Measurements from ENCODE around the gene SLAMF9.
A peak's percentile ranks its signal among the peaks of the same experiment; 100 is the strongest.

Gene SLAMF9

GRCh38 chr1:159945483-159946241 lies 8.4 kb downstream of the SLAMF9 start, which contains the start of gene IGSF9:
IGSF9 (minus strand) TSS chr1:159945613; CDS start chr1:159943454, 2,159 bp downstream.
- peak; percentile 91 for DNase-seq

- DNase-seq, result no peak
Observed at GRCh38 chr1:159944623-159945455, 9.2 kb downstream of the SLAMF9 start.

- no peak for DNase-seq
Observed at GRCh38 chr1:159943908-159944622, 10.0 kb downstream of the SLAMF9 start.

GRCh38 chr1:159943278-159943640 lies 10.8 kb downstream of the SLAMF9 start:
- DNase-seq, result no peak

- no peak for DNase-seq
Observed at GRCh38 chr1:159942632-159943277, 11.3 kb downstream of the SLAMF9 start.

- no peak for DNase-seq
Observed at GRCh38 chr1:159941591-159942560, 12.2 kb downstream of the SLAMF9 start.

GRCh38 chr1:159941141-159941540 lies 12.9 kb downstream of the SLAMF9 start:
- no peak for DNase-seq

GRCh38 chr1:159940006-159940620 lies 13.9 kb downstream of the SLAMF9 start:
- no peak for DNase-seq

GRCh38 chr1:159939678-159940002 lies 14.4 kb downstream of the SLAMF9 start:
- DNase-seq, result no peak

- no peak for DNase-seq
Observed at GRCh38 chr1:159938905-159939677, 14.9 kb downstream of the SLAMF9 start.

GRCh38 chr1:159938211-159938852 lies 15.7 kb downstream of the SLAMF9 start:
- DNase-seq, result no peak

GRCh38 chr1:159937054-159937750 lies 16.8 kb downstream of the SLAMF9 start:
- DNase-seq, result no peak

GRCh38 chr1:159936273-159936904 lies 17.6 kb downstream of the SLAMF9 start:
- DNase-seq, result peak; percentile 28

GRCh38 chr1:159935719-159936272 lies 18.2 kb downstream of the SLAMF9 start:
- no peak for DNase-seq

- DNase-seq, result no peak
Observed at GRCh38 chr1:159935305-159935704, 18.7 kb downstream of the SLAMF9 start.

GRCh38 chr1:159934136-159935039 lies 19.6 kb downstream of the SLAMF9 start:
- no peak for DNase-seq

- no peak for DNase-seq
Observed at GRCh38 chr1:159933347-159933746, 20.7 kb downstream of the SLAMF9 start.

Measured in NCI-H1092 (cell line).